GM23248 (cell line): ENCODE data around the gene ANKS1B. TPM values are rescaled to one million over a fixed set of nuclear protein-coding genes. Genes with fewer than 3 reads are reported as not detected.

Experiments
- DNase-seq: peaks from one replicate; pipeline ENCODE4 v3.0.0-alpha.2; 2015
- H2AFZ ChIP-seq: fragments of 200-600 bp; sonication (generic); 2 replicates; pipeline ENCODE4 v1.6.1; 2016; ENCODE audit warnings: antibody characterized with exemption
- H3F3A ChIP-seq: fragments of 200-600 bp; sonication (generic); 2 replicates; pipeline ENCODE4 v1.6.1; 2016; ENCODE audit warnings: mild to moderate bottlenecking, antibody characterized with exemption, mixed run types; ENCODE audit not compliant: insufficient read depth
- H3K27ac ChIP-seq: fragments of 200-600 bp; sonication (generic); 2 replicates; pipeline ENCODE4 v1.5.1; 2016; ENCODE audit warnings: mild to moderate bottlenecking
- H3K27me3 ChIP-seq: fragments of 200-600 bp; sonication (generic); replicated peaks from 2 replicates; pipeline ENCODE4 v1.6.1; 2016; ENCODE audit warnings: mild to moderate bottlenecking; ENCODE audit not compliant: insufficient read depth
- H3K36me3 ChIP-seq: fragments of 200-600 bp; sonication (generic); 2 replicates; pipeline ENCODE4 v1.6.1; 2016; ENCODE audit warnings: low read depth, mild to moderate bottlenecking
- H3K4me1 ChIP-seq: fragments of 200-600 bp; sonication (generic); 2 replicates; pipeline ENCODE4 v1.6.1; 2016; ENCODE audit warnings: mild to moderate bottlenecking; ENCODE audit not compliant: insufficient read depth
- H3K4me2 ChIP-seq: fragments of 200-600 bp; sonication (generic); one replicate; pipeline ENCODE4 v1.6.1; 2016; ENCODE audit warnings: mild to moderate bottlenecking; ENCODE audit not compliant: unreplicated experiment
- H3K4me3 ChIP-seq: fragments of 200-600 bp; sonication (generic); 2 replicates; pipeline ENCODE4 v1.5.1; 2016; ENCODE audit warnings: mild to moderate bottlenecking
- H3K79me2 ChIP-seq: fragments of 200-600 bp; sonication (generic); 2 replicates; pipeline ENCODE4 v1.6.1; 2016; ENCODE audit warnings: mild to moderate bottlenecking; ENCODE audit not compliant: insufficient read depth
- H3K9ac ChIP-seq: fragments of 200-600 bp; sonication (generic); 2 replicates; pipeline ENCODE4 v1.6.1; 2016; ENCODE audit warnings: mild to moderate bottlenecking
- H3K9me2 ChIP-seq: fragments of 200-600 bp; sonication (generic); 2 replicates; pipeline ENCODE4 v1.6.1; 2016; ENCODE audit warnings: mixed run types, mild to moderate bottlenecking, moderate library complexity; ENCODE audit not compliant: insufficient read depth
- H3K9me3 ChIP-seq: fragments of 200-600 bp; sonication (generic); one replicate; pipeline ENCODE4 v1.6.1; 2017; ENCODE audit warnings: low read depth
- H4K20me1 ChIP-seq: fragments of 200-600 bp; sonication (generic); 2 replicates; pipeline ENCODE4 v1.6.0; 2016; ENCODE audit not compliant: insufficient read depth
- EZH2 ChIP-seq: fragments of 200-600 bp; sonication (generic); IDR thresholded peaks from 2 replicates; pipeline ENCODE4 v1.6.1; 2018; ENCODE audit warnings: antibody characterized with exemption, mild to moderate bottlenecking; ENCODE audit not compliant: insufficient read depth, poor library complexity, severe bottlenecking
- EZH2phosphoT487 ChIP-seq: fragments of 200-600 bp; sonication (generic); IDR thresholded peaks from 2 replicates; pipeline ENCODE4 v1.6.1; 2018; ENCODE audit warnings: antibody characterized with exemption, moderate library complexity, mild to moderate bottlenecking, low read depth; ENCODE audit not compliant: insufficient read depth
- WGBS, 2 experiments: methylation state at CpG; one replicate each; pipeline ENCODE4 v1.1.6; 2015 to 2017; ENCODE audit warnings: low lambda C conversion rate in 2 of 2, low coverage in 1 of 2; ENCODE audit errors: missing lambda C conversion rate in 2 of 2; 5-methylcytosine and 5-hydroxymethylcytosine counted together
- in situ Hi-C: fragments of 300-500 bp; cut with MboI; formaldehyde crosslinking; loops from 2 replicates; pipeline ENCODE4 v1.15.0; 2020
- polyA plus RNA-seq: library from polyadenylated mRNA; unstranded; fragments of >200 nt; fragmentation: Nextera tagmentation; extraction: Ambion mirVana; gene quantifications from 2 replicates; pipeline ENCODE4 v1.2.1, GENCODE V29; 2016
- total RNA-seq: library from RNA; depleted of rRNA; stranded (reverse); fragments of >200 nt; shearing (Covaris generic); gene quantifications from 2 replicates; pipeline ENCODE4 v1.2.3, GENCODE V29; 2014

Gene ANKS1B
- total and polyA plus RNA-seq, 2 experiments from 2014 or later: not detected

DNA sequence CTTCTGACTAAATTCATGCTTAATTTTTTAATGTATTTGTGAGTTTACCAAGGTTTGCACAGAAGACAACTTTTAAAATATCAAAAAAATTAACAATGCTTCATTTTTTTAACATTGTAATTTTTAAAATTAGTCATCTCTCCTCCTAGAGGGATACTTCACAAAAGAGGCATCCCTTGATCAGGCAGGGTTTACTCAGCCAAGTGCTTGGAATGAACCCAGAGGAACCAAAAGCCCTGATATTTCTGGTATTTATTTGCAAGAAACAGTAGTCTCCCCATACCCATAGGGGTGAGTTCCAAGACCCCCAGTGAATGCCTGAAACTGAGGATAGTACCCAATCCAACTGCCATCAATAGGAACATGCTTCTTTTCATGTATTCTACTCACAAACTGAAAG lies 284.7 kb downstream of the ANKS1B start:
- no peaks in the 10 kb centered on the region for H3K79me2 ChIP-seq
- no peak overlapping the region for H3K4me3 ChIP-seq
- no peaks in the 10 kb centered on the region for H4K20me1 ChIP-seq
- no peak overlapping the region for H3K4me2 ChIP-seq
- H3K9me2 ChIP-seq: 0 out of 2 replicates have a peak, but pooled peaks cover 3% of the 10 kb centered on the region
- H3K27me3 ChIP-seq: no peaks in the 10 kb centered on the region; the same call in 1 of the 2 replicates
- TF ChIP-seq EZH2phosphoT487 (no peak), EZH2 (no peak)
- in situ Hi-C loops: no loop called here
- no peaks in the 10 kb centered on the region for H3K9me3 ChIP-seq
- H3K4me1 ChIP-seq: no peaks in the 10 kb centered on the region
- H3F3A ChIP-seq: no peaks in the 10 kb centered on the region
- H3K9ac ChIP-seq: no peak overlapping the region
- H3K36me3 ChIP-seq: no peaks in the 10 kb centered on the region
- no peak overlapping the region for H3K27ac ChIP-seq
- no peak overlapping the region for H2AFZ ChIP-seq
- DNase-seq: no peak

DNA sequence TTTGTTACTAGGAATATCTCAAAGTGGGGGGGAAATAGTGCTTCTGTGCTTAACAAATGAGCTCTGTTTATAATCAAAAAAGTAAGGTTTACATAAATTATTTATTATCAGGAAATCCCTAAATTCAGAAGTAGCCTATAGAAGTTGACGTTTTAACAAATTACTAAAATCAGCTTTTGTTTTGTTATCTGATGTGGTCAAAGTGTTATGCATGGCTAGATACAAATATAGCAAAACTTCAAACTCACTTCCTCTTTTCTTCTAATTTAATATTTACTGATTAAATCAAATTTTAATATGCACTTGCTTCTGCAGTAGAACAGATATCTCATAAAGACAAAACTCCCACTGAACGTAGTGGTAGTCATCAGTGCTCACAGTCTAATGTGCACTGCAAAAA lies 289.7 kb downstream of the ANKS1B start:
- H3F3A ChIP-seq: no peaks in the 10 kb centered on the region
- no peak overlapping the region for H2AFZ ChIP-seq
- no peak overlapping the region for H3K9ac ChIP-seq
- no peak for DNase-seq
- H3K27me3 ChIP-seq: no peaks in the 10 kb centered on the region; the same call in 1 of the 2 replicates
- no peak overlapping the region for H3K4me3 ChIP-seq
- no peak overlapping the region for H3K4me2 ChIP-seq
- no peaks in the 10 kb centered on the region for H3K36me3 ChIP-seq
- in situ Hi-C loops: no loop called here
- no peak overlapping the region for H3K27ac ChIP-seq
- WGBS, 2 experiments: 23 to 29% methylated on average over 2 of the region's 2 CpGs
- no peaks in the 10 kb centered on the region for H3K9me3 ChIP-seq
- no peaks in the 10 kb centered on the region for H3K9me2 ChIP-seq
- H4K20me1 ChIP-seq: no peaks in the 10 kb centered on the region
- H3K79me2 ChIP-seq: no peaks in the 10 kb centered on the region
- TF ChIP-seq EZH2: no peak
- TF ChIP-seq EZH2phosphoT487: no peak
- no peaks in the 10 kb centered on the region for H3K4me1 ChIP-seq

DNA sequence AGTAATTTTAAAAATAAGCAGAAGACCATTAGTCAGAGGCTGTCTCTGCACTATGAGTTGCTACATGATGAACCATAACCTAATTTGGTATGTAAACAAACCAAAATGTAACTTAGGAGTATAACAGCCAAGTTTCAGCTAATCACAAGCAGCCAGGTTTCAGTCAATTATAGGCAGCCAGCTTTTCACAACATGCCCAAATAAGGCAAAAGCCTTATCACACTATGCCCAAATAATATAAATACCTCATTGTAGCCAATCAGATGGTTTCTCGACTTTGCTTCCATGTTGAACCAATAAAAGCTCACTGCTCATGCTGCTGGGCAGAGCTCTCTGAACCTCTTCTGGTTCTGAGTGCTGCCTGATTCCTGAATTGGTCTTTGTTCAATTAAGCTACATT lies 298.6 kb downstream of the ANKS1B start:
- no peak overlapping the region for H3K27ac ChIP-seq
- 14 to 28% methylated on average over 1 of the region's 1 CpG for WGBS, 2 experiments
- no peaks in the 10 kb centered on the region for H3K9me3 ChIP-seq
- H3K4me3 ChIP-seq: no peak overlapping the region
- no peak overlapping the region for H3K9ac ChIP-seq
- no peaks in the 10 kb centered on the region for H3K9me2 ChIP-seq
- no peak overlapping the region for H3K4me2 ChIP-seq
- no peak for DNase-seq
- H3K4me1 ChIP-seq: no peaks in the 10 kb centered on the region
- no peaks in the 10 kb centered on the region for H3K27me3 ChIP-seq
- no peaks in the 10 kb centered on the region for H4K20me1 ChIP-seq
- in situ Hi-C loops: no loop called here
- H3K79me2 ChIP-seq: no peaks in the 10 kb centered on the region
- no peaks in the 10 kb centered on the region for H3F3A ChIP-seq
- TF ChIP-seq EZH2phosphoT487: no peak
- TF ChIP-seq EZH2: no peak
- no peak overlapping the region for H2AFZ ChIP-seq
- no peaks in the 10 kb centered on the region for H3K36me3 ChIP-seq

DNA sequence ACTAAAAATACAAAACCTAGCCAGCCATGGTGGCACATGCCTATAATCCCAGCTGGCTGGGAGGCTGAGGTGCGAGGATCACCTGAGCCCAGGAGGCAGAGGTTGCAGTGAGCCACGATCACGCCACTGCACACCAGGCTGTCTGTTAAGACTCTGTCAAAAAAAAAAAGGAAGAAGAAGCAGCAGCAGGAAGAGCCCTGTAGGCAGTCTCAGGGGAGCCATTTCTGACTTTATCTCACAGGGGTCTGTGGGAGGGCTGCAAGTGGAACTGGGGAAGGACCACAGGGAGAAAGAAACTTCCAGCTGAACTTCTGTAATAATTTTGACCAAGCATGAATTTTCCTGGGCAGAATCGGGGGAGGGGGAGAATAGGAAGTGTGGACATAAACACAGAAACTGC lies 304.5 kb downstream of the ANKS1B start:
- in situ Hi-C loops: no loop called here
- H3K36me3 ChIP-seq: no peaks in the 10 kb centered on the region
- H3K4me1 ChIP-seq: no peaks in the 10 kb centered on the region
- no peaks in the 10 kb centered on the region for H3K79me2 ChIP-seq
- no peaks in the 10 kb centered on the region for H3K27me3 ChIP-seq
- H3K4me3 ChIP-seq: no peak overlapping the region
- no peak overlapping the region for H3K27ac ChIP-seq
- H3F3A ChIP-seq: no peaks in the 10 kb centered on the region
- DNase-seq: no peak
- H3K9me3 ChIP-seq: no peaks in the 10 kb centered on the region
- H4K20me1 ChIP-seq: no peaks in the 10 kb centered on the region
- H2AFZ ChIP-seq: no peak overlapping the region
- TF ChIP-seq EZH2phosphoT487: no peak
- TF ChIP-seq EZH2: no peak
- H3K9ac ChIP-seq: no peak overlapping the region
- WGBS, 2 experiments: 35 to 50% methylated on average over 4 of the region's 4 CpGs
- H3K4me2 ChIP-seq: no peak overlapping the region
- no peaks in the 10 kb centered on the region for H3K9me2 ChIP-seq

DNA sequence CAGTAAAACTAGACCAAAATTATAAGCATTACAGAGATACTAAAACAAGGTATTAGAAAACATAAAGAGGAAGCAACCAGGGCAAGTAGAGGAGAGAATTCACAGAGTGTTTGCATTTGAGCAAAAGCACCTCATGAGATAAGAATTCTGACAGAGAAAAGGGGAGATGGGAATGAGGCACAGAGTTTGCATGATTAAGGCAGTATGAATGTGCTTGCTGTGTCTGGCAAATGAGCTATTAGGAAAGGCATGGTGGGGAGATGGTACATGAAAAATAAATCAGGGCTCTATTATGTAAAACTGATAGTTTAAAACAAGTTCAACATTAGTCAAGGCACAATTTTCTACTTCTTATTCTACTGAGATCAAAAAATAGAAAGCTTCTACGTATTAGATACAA lies 314.1 kb downstream of the ANKS1B start:
- Histone ChIP-seq H3K27me3 (no peaks in the 10 kb centered on the region), H4K20me1 (no peaks in the 10 kb centered on the region; the same call in 1 of the 2 replicates), H3K36me3 (no peaks in the 10 kb centered on the region), H2AFZ (no peak overlapping the region), H3K9me2 (no peaks in the 10 kb centered on the region), H3K27ac (no peak overlapping the region), H3K4me2 (no peak overlapping the region), H3K79me2 (no peaks in the 10 kb centered on the region), H3K4me3 (no peak overlapping the region), H3K9me3 (no peaks in the 10 kb centered on the region), H3K9ac (no peak overlapping the region), H3F3A (no peaks in the 10 kb centered on the region), H3K4me1 (no peaks in the 10 kb centered on the region)
- no peak for TF ChIP-seq EZH2
- TF ChIP-seq EZH2phosphoT487: no peak
- in situ Hi-C loops: no loop called here
- peak; percentile 25 for DNase-seq
- WGBS, 2 experiments: 11 to 24% methylated on average over 1 of the region's 1 CpG
